A673 (cell line): ENCODE measurements around the gene PLIN3. TPM values are rescaled to one million over a fixed set of nuclear protein-coding genes. Genes with fewer than 3 reads are reported as not detected.

Source experiments
- BruUV-seq: library from RNA; stranded (reverse); fragments of 400-500 nt; replicated peaks from 2 replicates; lab custom pipeline; 2021; lab: Mats Ljungman, UMichigan
- CTCF ChIA-PET: fragments of 300-600 bp; sonication (Branson Sonifier 250); formaldehyde crosslinking; loops from one replicate; lab custom pipeline; 2022; ENCODE audit warnings: antibody characterized with exemption; lab: Charles Lee
- POLR2A ChIA-PET: fragments of 300-600 bp; sonication (Branson Sonifier 250); formaldehyde crosslinking; loops from one replicate; lab custom pipeline; 2022; ENCODE audit warnings: antibody characterized with exemption; ENCODE audit not compliant: low non-redundant PET; lab: Charles Lee
- DNase-seq: peaks from one replicate; pipeline ENCODE4 v3.0.0-alpha.2; 2015; ENCODE audit warnings: low spot score
- H3K27ac ChIP-seq: fragments of 200-600 bp; sonication (generic); 2 replicates; pipeline ENCODE4 v1.5.1; 2016; ENCODE audit warnings: mixed run types, low read depth, mild to moderate bottlenecking, mixed read lengths, antibody characterized with exemption, low read length; ENCODE audit not compliant: poor library complexity, severe bottlenecking
- H3K27me3 ChIP-seq: fragments of 200-600 bp; sonication (generic); replicated peaks from 2 replicates; pipeline ENCODE4 v1.6.1; 2017; ENCODE audit warnings: mixed run types, low read depth, mild to moderate bottlenecking, mixed read lengths, antibody characterized with exemption, low read length; ENCODE audit not compliant: insufficient read depth, poor library complexity
- H3K36me3 ChIP-seq: fragments of 200-600 bp; sonication (generic); 2 replicates; pipeline ENCODE4 v1.6.1; 2016; ENCODE audit warnings: mixed run types, mild to moderate bottlenecking, mixed read lengths, antibody characterized with exemption, low read length; ENCODE audit not compliant: insufficient read depth, poor library complexity, severe bottlenecking
- H3K4me1 ChIP-seq: fragments of 200-600 bp; sonication (generic); 2 replicates; pipeline ENCODE4 v1.6.1; 2017; ENCODE audit warnings: mixed run types, mild to moderate bottlenecking, mixed read lengths, antibody characterized with exemption, low read length; ENCODE audit not compliant: insufficient read depth, poor library complexity, severe bottlenecking
- H3K4me3 ChIP-seq: fragments of 200-600 bp; sonication (generic); 2 replicates; pipeline ENCODE4 v1.5.1; 2016; ENCODE audit warnings: low read depth, mixed run types, mild to moderate bottlenecking, mixed read lengths, low read length; ENCODE audit not compliant: poor library complexity, severe bottlenecking
- H3K9me3 ChIP-seq: fragments of 200-600 bp; sonication (generic); 2 replicates; pipeline ENCODE4 v1.6.1; 2016; ENCODE audit warnings: mixed run types, low read depth, mild to moderate bottlenecking, mixed read lengths, antibody characterized with exemption, low read length; ENCODE audit not compliant: poor library complexity, severe bottlenecking
- CTCF ChIP-seq: fragments of 300-800, 200-600 bp; sonication (generic); conservative IDR thresholded peaks from 2 replicates; pipeline ENCODE4 v1.5.1; 2017; ENCODE audit warnings: low read depth, mild to moderate bottlenecking, antibody characterized with exemption, low read length, moderate library complexity, mixed read lengths
- EZH2 ChIP-seq: fragments of 200-600 bp; sonication (generic); IDR thresholded peaks from 2 replicates; pipeline ENCODE4 v1.6.1; 2017; ENCODE audit warnings: borderline replicate concordance, low read depth, mild to moderate bottlenecking, mixed read lengths, antibody characterized with exemption, low read length; ENCODE audit not compliant: poor library complexity, severe bottlenecking
- intact Hi-C: fragments of 100-400 bp; cut with micrococcal nuclease; formaldehyde crosslinking; loops from one replicate; pipeline ENCODE4 v1.10.0; 2022; ENCODE audit not compliant: unreplicated experiment
- total RNA-seq: library from RNA; stranded (reverse); gene quantifications from 2 replicates; pipeline ENCODE4 v1.2.3, GENCODE V29; 2021

Gene PLIN3
- total RNA-seq, 1 experiment from 2014 or later: 30.6 TPM

GRCh38 chr19:4908360-4908759, 40.9 kb upstream of the PLIN3 start:
- TF ChIP-seq EZH2 (no peak), CTCF (no peak)
- H3K27ac ChIP-seq: no peak overlapping the region
- no peak overlapping the region for H3K4me3 ChIP-seq
- peaks cover 25% of the 10 kb centered on the region for H3K36me3 ChIP-seq
- intact Hi-C loops: no loop called here
- no TSS peak for BruUV-seq
- no peaks in the 10 kb centered on the region for H3K27me3 ChIP-seq
- H3K4me1 ChIP-seq: peaks cover 23% of the 10 kb centered on the region
- DNase-seq: no peak
- ChIA-PET POLR2A (no interaction called here), CTCF (interaction anchor here (0.6 kb wide), 1 partner anchor 62 kb away, joined by 3 read pairs; no protein-coding TSS in a partner anchor)
- H3K9me3 ChIP-seq: no peaks in the 10 kb centered on the region

GRCh38 chr19:4906963-4907362, 39.5 kb upstream of the PLIN3 start:
- intact Hi-C loops: no loop called here
- ChIA-PET POLR2A (no interaction called here), CTCF (no interaction called here)
- TF ChIP-seq CTCF (no peak), EZH2 (no peak)
- peaks cover 11% of the 10 kb centered on the region for H3K36me3 ChIP-seq
- H3K4me1 ChIP-seq: peaks cover 19% of the 10 kb centered on the region
- no peak overlapping the region for H3K4me3 ChIP-seq
- no TSS peak for BruUV-seq
- no peaks in the 10 kb centered on the region for H3K27me3 ChIP-seq
- H3K27ac ChIP-seq: no peak overlapping the region
- no peak for DNase-seq
- H3K9me3 ChIP-seq: no peaks in the 10 kb centered on the region

GRCh38 chr19:4904481-4904880, 37.0 kb upstream of the PLIN3 start:
- Histone ChIP-seq H3K36me3 (no peaks in the 10 kb centered on the region), H3K27me3 (no peaks in the 10 kb centered on the region), H3K9me3 (no peaks in the 10 kb centered on the region), H3K4me1 (peaks cover 6% of the 10 kb centered on the region), H3K4me3 (no peak overlapping the region), H3K27ac (no peak overlapping the region)
- CTCF ChIA-PET: no interaction called here
- intact Hi-C loops: no loop called here
- no peak for DNase-seq
- POLR2A ChIA-PET: no interaction called here
- TF ChIP-seq CTCF (no peak), EZH2 (no peak)
- no TSS peak for BruUV-seq
